Gastrocnemius medialis (tissue), 4 donors: ENCODE measurements around the gene PHC2.

Experiments used
- POLR2A ChIP-seq, 2 donors: fragments of 450-650 bp; IDR thresholded peaks; one replicate each; pipeline ENCODE4 v1.6.1; 2017; ENCODE audit warnings: antibody characterized with exemption in 2 of 2, mild to moderate bottlenecking in 2 of 2, moderate library complexity in 2 of 2
- TF ChIP-seq, protein P1 (sequence below), 5 experiments: fragments of 450-650 bp in 3 of 5; fragments of 200-600 bp in 2 of 5; sonication (generic) in 2 of 5; IDR thresholded peaks in 4 of 5; conservative IDR thresholded peaks in 1 of 5; 1 replicate in 4 of 5; 2 replicates in 1 of 5; pipeline ENCODE4 v1.5.1; 2016 to 2019; ENCODE audit warnings: antibody characterized with exemption in 5 of 5, mild to moderate bottlenecking in 3 of 5, moderate library complexity in 3 of 5

DNA sequence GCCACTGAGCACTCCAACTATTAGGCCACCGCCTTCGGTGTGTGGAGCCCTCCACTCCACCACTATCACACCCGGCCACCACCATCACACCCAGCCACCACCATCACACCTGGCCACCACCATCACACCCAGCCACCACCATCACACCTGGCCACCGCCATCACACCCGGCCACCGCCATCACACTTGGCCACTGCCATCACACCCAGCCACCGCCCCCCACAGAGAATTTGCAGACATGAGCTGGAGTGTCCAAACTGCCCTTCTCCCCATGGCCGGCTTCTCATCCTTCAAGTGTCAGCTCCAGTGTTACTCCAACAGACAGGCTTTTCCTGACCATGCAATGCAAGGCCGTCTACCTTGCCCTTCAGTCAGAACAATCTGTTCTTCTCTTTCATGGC lies 59.6 kb downstream of the PHC2 start:
- TF ChIP-seq, protein P1, sequence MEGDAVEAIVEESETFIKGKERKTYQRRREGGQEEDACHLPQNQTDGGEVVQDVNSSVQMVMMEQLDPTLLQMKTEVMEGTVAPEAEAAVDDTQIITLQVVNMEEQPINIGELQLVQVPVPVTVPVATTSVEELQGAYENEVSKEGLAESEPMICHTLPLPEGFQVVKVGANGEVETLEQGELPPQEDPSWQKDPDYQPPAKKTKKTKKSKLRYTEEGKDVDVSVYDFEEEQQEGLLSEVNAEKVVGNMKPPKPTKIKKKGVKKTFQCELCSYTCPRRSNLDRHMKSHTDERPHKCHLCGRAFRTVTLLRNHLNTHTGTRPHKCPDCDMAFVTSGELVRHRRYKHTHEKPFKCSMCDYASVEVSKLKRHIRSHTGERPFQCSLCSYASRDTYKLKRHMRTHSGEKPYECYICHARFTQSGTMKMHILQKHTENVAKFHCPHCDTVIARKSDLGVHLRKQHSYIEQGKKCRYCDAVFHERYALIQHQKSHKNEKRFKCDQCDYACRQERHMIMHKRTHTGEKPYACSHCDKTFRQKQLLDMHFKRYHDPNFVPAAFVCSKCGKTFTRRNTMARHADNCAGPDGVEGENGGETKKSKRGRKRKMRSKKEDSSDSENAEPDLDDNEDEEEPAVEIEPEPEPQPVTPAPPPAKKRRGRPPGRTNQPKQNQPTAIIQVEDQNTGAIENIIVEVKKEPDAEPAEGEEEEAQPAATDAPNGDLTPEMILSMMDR (IDR thresholded peaks at IDR 0.05 in 4 of 5, conservative IDR thresholded peaks at IDR 0.05 in 1 of 5), result no peak
- TF ChIP-seq POLR2A (IDR thresholded peaks at IDR 0.05), result no peak
